Putamen (tissue), 1 donor: ENCODE results near the gene APOBEC3B.
"Not testable (repeated sequence)": the region's sequence is repeated elsewhere in the genome, so short reads cannot be mapped to it uniquely, and the experiment has no call there.

ENCODE experiments used
- DNase-seq: peaks from one replicate; pipeline ENCODE4 v3.0.0-alpha.2; 2016; ENCODE audit warnings: low spot score

APOBEC3B gene

DNA sequence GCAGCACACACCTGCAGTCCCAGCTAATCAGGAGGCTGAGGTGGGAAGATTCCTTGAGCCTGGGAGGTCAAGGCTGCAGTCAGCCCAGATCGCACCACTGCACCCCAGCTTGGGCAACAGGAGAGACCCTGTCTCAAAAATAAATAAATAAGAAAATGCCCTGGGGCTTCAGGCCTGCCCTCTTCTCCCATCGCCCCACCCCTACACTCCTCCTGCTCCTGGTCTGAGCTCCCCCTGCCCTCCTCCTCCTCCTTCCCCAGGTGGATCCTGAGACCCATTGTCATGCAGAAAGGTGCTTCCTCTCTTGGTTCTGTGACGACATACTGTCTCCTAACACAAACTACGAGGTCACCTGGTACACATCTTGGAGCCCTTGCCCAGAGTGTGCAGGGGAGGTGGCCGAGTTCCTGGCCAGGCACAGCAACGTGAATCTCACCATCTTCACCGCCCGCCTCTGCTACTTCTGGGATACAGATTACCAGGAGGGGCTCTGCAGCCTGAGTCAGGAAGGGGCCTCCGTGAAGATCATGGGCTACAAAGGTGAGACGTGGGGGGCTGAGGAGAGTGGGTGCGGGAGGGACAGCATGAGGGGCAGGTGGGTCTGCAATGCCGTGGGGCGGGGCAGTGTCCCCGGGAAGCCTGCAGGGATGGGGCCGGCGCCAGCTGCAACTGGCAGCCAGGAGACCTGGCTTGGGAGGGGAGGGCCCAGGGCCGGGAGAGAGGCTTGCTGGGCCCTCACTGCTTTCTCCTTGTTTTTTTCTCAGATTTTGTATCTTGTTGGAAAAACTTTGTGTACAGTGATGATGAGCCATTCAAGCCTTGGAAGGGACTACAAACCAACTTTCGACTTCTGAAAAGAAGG, 49.5 kb downstream of the APOBEC3B start:
- not testable (repeated sequence) for DNase-seq

DNA sequence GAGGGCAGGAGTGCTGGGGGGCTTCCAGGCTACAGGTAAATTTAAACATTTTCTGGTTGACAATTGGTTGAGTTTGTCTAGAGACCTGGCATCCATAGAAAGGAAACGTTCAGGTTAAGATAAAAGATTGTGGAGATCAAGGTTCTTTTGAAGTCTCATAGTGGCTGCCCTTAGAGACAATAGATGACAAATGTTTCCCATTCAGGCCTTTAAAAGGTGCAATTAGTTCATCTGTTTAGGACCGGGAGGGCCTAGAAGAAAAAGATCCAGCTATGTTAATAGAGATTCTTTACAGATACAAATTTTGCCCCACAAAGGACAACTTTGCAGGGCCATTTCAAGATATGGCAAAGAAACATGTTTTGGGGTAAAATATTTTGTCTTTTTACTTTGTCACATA, 54.9 kb downstream of the APOBEC3B start:
- DNase-seq, result not testable (repeated sequence)

DNA sequence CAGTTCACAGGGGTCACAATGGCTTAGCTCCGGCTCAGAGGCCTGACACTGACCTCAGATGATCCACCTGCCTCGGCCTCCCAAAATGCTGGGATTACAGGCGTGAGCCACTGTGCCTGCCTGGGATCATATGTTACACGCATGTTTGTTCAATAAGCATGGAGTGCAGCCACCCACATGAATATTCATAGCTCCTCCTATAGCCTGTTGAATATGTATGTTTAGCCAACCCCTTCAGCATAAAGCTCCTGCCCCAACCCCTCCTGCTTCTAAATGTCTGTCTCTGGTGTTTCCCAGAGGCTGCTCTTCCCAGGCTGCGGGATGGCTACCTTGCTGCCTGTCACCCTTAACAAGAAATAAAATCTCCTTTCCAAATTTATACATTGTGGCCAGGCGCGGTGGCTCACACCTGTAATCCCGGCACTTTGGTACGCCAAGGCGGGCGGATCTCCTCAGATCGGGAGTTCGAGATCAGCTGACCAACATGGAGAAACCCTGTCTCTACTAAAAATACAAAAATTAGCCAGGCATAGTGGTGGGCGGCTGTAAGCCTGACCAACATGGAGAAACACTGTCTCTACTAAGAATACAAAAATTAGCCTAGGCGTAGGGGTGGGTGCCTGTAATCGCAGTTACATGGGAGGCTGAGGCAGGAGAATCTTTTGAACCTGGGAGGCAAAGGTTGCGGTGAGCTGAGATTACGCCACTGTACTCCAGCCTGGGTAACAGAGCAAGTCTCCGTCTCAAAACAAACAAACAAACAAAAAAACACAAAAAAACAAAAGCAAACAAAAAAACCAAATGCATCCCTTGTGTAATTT, 57.4 kb downstream of the APOBEC3B start:
- DNase-seq, result no peak

DNA sequence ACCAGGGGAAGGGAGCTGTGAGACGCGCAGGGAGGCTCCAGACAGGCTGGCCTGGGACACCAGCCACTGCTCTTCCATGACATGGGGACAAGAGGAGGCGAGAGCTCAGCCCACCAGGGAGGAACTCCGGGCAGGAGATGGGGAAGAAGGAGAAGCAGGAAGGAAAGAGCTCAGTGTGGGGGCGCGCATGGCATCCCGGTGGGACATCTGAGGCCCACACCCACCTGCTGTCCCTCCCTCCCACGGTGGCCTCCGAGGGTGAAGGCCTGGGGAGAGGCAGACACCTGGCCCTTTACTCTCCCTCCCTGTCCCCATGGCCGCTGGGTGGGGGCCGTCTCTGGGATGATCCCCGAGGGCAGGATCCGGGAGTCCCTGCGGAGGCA, 58.0 kb downstream of the APOBEC3B start:
- not testable (repeated sequence) for DNase-seq

DNA sequence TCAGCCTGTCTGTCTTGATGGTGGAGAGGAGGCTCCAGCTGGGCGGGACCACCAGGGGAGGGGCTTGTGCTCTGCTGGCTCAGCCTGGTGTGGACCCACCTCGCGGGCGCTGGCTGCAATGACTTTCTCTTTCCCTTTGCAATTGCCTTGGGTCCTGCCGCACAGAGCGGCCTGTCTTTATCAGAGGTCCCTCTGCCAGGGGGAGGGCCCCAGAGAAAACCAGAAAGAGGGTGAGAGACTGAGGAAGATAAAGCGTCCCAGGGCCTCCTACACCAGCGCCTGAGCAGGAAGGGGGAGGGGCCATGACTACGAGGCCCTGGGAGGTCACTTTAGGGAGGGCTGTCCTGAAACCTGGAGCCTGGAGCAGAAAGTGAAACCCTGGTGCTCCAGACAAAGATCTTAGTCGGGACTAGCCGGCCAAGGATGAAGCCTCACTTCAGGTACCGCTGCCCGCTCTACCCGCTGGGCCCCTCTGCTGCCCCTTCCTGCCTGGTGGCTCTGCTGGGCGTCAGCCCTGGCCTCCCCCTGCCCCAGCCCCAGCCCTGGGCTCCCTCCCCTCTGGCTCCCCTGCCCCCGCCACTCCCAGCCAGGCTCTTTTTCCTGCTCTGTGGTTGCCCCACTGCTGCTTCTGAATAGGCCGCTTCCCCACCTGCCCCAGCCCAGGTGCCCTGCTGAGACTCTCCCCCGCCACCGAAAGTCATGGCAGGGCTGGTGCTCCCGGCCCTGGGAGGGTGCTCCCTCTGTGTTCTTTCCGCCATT, 58.6 kb downstream of the APOBEC3B start, which contains the start of gene APOBEC3F:
Gene APOBEC3F (plus strand): TSS at position 327 of the 759 bp plus-strand sequence. CDS start 97 bp downstream, at position 424.
- not testable (repeated sequence) for DNase-seq

DNA sequence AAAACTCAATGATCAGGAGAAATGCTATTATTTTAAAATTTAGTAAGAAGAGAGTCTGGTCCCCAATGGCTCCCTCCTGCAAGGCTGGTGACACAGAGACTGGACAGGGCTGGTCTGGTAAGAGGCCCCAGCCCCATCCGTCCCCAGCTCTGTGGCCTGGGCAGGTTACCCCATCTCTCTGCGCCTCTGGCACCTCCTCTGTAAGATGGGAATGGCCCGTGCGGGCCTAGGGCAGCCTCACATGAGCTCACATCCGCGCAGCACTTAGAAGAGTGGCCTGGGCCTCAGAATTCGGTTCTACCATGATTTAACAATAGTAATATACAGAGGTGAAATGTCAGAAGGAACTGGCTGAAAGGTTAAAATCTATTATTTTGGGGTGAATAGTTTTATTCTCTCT, 59.8 kb downstream of the APOBEC3B start:
- DNase-seq, result no peak
